GM19397 (cell line): Measurements from ENCODE around the gene ENTPD7.
"Not testable (repeated sequence)": the region's sequence is repeated elsewhere in the genome, so short reads cannot be mapped to it uniquely, and the experiment has no call there.

Experiments
- ATAC-seq: cut with Tn5 transposase; IDR thresholded peaks from one replicate; pipeline ENCODE4 v1.9.1; 2021; ENCODE audit warnings: mild to moderate bottlenecking, moderate library complexity; ENCODE audit not compliant: unreplicated experiment

ENTPD7 gene

GRCh38 chr10:99682032-99682431 is 22.7 kb downstream of the ENTPD7 start:
- ATAC-seq = no peak

DNA sequence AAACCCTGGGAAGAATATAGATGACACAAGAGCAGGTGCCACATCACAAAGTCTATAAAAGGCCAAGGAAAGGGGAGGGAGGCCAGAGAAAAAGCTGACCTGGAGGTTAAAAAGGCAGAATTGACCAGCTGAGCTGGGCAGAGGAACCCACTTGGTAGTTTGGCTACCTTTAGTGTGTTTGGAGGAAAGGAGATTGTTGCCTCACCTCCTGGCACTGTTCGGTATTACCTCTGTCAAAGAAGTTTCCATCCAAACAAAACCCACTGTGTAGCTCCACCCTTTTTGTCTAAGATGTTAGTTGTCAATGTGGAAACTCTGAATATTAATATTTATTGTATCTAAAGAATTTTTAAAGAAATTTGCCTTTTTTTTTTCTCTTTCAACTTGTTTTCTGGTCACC is 23.4 kb downstream of the ENTPD7 start:
- no peak for ATAC-seq

GRCh38 chr10:99685597-99685967 is 26.3 kb downstream of the ENTPD7 start:
- ATAC-seq = peak; percentile 85

DNA sequence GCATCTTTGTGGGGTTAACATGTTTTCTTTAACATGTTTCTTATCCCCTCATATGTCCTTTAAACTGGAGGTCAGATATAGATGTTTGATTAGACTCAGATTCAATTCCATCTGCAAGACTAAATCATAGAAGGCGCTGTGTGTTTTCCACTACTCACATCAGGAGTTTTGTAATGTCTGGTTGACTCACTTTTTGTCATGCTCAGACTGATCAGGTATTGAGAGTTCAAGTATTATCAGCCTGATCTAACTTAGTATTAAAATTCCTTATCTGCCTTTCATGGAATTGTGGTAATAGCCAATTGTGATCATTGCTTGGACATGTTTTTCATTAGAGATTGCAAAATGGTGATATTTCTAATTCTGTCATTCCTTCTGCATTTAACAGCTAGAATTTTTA is 30.2 kb downstream of the ENTPD7 start:
- no peak for ATAC-seq

DNA sequence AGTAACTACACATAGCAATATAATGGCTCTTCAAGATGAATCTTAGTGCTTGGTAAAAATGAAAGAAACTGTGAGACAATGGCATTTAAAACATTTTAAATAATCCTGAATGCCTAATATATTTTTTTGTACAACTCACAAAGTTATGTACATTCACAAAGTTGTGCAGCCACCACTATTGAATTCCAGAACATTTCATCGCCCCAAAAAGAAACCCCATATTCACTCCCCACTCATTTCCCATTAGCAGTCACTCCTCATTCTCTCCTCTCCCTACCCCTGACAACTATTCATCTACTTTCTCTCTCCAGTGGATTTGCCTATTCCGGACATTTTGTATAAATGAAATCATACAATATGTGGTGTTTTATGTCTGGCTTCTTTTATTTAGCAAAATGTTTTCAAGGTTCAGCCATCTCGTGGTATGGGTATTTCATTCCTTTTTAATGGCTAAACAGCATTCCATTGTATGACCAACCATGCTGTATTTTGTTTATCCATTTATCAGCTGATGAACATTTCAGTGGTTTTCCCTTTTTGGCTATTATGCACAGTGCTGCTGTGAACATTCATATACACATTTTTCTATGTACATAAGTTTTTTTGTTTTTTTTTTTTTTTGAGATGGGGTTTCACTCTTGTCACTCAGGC is 34.7 kb downstream of the ENTPD7 start:
- no peak for ATAC-seq

DNA sequence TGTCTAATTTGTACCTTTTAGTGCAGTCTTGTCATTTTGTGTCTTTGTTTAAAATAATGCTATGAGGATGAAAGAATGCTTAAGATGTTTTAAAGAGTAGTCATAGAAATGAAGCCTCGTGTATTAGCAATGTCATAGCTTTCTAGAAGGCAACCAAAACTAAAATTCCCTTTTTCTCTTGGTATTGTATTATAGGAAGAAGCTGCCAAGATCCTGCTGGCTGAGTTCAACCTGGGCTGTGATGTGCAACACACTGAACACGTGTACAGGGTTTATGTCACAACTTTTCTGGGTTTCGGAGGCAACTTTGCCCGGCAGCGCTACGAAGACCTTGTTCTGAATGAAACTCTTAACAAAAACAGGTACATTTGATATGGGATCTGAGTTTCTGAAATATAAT is 36.5 kb downstream of the ENTPD7 start:
- ATAC-seq = no peak

DNA sequence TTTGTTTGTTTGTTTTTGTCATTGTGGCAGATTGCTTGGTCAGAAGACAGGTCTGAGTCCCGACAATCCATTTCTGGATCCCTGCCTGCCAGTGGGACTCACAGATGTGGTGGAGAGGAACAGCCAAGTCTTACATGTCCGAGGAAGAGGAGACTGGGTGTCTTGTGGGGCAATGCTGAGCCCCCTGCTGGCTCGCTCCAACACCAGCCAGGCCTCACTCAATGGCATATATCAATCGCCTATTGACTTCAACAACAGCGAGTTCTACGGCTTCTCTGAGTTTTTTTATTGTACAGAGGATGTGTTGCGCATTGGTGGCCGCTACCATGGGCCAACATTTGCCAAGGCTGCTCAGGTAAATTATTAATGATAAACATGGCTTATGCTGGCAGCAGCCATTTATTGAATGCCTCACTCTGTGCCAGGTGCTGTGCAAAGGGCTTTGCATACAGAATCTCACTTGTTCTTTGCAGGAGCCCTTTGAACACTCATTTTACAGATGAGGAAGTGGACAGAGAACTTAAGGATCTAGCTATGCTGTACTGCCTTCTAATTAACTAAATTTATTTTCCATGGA is 39.3 kb downstream of the ENTPD7 start:
- ATAC-seq = no peak

DNA sequence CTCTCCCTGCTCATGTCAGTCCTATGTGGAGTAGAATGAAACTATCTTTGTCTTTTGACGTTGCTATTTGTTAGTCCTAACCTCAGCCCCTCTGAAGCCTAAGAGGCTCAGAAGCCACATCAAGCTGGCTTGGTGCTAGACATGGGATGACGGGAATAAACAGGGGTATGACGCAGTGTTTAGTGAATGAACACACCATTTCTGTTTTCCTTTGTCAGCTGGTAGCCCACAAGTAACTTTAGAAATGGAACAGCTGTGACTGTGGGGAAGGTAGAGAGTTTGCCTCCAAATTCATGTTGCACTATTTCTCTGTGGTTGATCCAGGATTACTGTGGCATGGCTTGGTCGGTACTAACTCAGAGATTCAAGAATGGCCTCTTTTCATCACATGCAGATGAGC is 41.3 kb downstream of the ENTPD7 start:
- ATAC-seq = no peak

DNA sequence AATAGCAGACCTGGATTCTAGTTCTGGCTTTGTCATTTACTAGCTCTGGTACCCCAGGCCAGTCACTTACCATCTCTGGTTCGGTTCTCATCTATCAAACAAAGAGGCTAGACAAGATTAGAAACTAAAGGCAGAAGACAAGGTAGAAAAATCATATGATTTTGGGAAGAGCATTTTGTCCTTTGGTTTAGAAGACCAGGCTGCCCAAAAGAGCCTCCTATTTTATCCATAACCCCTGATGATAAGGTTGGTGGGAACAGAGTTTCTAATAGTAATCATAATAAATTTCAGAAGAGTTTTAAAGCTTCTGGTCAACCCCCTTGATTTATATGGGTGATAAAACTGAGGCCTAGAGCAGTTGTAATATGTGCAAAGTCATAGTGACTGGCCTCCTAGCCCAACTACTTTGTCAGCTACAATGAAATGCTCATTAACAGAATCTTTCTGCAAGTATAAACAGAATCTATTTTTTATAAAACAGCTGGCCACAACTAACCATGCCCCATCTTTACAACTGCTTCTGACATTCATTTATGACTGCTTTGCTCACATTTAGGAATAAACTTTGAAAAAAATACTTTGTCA is 49.2 kb downstream of the ENTPD7 start:
- no peak for ATAC-seq

DNA sequence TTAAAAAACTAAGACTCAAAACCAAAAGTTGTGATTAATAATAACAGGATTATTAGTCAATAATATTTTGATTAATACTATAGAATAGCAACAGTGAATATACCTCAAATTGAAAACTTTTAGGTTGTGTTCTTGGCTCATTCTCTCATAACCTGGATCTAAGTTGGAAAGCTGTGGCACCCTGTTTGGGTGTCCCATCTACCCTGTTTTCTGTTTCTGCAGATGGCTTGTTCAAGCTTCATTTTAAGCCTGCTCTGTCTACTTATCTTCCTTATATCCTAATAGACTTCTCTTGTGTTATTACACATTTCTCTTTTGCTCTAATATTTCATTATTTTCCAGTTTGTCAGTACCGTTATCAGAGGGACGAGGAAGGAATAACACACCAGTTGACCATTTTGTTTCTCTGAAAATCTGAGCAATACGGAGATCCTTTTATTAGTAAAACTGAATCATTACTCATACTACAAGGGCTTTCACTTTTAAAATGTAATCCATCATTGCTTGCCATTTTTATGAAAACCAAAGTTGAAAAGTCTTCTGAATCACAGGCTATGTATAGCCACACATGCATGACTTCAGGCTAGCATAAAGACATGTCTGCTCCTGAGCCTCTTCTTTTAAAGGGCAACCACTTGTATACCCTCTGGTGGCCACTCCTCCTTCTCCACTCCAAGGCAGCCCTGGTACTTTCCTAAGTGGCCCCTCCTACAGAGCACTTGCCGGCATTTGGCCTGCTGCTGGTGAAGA is 50.3 kb downstream of the ENTPD7 start:
- ATAC-seq = no peak

DNA sequence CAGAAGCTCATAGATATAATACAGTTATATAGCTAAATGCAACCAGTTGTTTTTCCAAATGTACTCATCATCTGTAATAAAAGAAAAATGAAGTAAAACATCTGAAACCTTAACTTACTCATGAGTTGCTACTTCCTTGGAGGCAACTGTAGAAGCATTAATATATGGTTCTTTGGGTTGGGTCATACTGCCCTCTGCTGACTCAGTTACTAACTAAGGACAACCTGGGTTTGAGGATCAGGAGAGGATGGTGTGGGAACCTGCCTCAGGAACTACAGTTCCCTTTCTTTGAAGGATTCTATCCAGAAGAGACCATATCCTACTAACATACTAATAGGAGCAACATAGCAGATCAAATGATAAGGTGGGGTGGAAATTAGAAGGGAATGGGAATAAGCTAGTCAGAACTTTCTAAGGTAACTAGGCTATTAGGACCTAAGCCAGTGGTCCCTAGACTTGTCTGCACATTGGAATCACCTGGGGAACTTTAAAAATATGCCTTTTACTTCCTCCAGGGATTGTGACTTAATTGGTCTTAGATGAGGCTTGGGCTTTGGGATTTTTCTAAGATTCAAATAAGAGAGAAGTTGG is 51.9 kb downstream of the ENTPD7 start:
- ATAC-seq = no peak

GRCh38 chr10:99714446-99714845 is 55.1 kb downstream of the ENTPD7 start:
- ATAC-seq = no peak

DNA sequence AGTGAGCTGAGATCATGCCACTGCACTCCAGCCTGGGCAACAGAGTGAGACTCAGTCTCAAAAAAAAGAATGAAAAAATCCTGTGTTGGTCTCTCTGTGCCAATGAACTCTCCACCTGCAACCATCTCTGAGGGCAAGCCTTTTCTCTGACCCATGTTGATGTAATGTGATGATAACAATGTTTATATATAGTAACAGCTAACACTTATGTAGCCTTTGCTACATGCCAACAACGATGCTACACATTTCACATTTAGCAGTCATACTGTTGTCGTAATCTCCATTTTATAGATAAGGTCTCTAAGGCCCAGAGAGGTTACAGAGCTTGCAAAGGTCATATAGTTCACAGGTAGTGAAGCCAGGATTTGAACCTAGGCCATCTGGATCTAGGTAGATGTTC is 61.1 kb downstream of the ENTPD7 start:
- ATAC-seq = no peak

DNA sequence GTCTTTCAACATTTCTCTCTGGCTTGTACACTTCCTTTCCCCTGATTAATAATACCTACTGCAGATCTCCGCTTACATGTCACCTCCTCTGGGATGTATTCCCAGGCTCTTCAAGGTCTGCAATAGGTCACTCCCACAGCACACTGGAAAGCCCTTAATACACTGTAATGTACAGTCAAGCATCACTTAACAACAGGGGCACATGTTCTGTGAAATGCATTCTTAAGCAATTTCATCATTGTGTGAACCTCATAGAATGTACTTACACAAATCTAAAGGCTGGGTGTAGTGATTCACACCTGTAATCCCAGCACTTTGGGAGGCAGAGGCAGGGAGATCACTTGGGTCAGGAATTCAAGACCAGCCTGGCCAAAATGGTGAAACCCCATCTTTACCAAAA is 70.7 kb downstream of the ENTPD7 start:
- ATAC-seq = no peak

DNA sequence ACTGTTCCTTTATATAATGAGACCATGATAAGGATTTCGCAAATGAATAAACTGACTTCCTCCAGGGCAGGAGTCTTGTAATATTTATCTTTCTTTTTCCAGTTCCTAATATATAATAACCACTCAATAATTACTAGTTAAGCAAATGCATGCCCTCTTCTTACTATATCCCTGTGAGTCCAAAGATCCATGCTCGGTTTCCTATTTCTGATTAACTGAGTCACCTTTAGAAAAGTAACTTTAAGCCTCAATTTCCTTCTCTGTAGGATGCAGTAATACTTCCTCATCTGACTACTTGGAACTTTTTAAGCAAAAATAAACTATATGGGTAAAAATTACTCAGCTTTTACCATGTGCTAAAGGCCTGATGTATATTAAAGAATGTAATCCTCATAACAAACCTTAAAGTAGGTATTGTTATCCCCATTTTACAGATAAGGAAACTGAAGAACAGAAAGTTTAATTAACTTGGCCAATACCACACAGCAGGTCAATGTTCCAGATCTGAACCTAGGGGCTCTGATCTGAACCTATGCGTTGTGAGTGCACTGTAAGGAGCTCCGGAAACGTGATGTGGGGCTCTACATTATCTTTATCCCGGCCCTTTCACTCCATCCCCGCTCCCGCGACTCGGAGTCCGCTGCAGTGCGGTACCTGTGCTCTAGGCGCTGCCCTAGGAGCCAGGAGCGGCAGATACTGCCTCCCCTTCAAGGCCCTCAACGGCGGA is 72.2 kb downstream of the ENTPD7 start:
- peak; percentile 26 for ATAC-seq

DNA sequence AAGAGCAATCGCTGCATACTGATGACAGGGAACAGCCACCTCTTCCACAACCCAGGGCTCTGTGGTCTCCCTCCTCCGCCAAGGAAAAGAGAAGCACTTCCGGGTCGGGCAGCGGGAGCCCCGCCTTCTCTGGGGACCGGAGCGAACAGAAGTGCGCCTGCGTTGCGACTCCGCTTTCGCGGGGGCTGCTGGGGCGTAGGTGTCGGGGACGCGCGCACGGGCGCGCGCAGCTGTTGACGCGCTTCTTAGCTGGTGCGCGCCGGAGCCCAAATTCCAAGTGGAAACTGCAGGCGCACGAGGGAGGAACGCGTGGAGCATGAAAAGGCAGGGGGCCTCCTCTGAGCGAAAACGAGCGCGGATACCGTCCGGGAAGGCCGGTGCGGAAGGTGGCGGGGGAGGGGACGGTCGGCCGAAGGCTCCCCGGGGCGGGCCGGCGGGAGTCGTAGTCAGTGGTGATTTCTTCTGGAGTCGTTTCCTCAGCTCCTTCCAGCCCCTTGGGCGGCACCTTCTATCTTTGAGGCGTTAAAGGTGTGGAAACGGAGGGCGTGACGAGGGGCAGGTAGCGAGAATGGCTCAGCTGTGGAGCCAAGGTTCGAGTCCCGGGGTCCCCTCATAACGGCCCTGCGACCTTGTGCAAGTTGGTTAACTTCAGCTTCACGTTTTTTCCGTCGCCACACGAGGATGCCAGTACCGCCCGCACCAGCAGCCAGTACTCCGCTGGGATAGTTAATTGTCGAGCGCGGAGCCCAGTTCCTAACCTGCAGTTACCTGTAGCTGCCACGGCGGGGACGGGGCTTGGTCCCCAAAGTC is 72.9 kb downstream of the ENTPD7 start, which contains the start of the genes COX15 and CUTC:
TSS of gene COX15 (minus strand) at position 95 of the 810 bp plus-strand sequence. CDS start at position 17, 78 bp downstream.
TSS of gene CUTC (plus strand) at position 202 of the 810 bp plus-strand sequence. CDS start at position 317, 115 bp downstream.
- peak; percentile 85 for ATAC-seq

DNA sequence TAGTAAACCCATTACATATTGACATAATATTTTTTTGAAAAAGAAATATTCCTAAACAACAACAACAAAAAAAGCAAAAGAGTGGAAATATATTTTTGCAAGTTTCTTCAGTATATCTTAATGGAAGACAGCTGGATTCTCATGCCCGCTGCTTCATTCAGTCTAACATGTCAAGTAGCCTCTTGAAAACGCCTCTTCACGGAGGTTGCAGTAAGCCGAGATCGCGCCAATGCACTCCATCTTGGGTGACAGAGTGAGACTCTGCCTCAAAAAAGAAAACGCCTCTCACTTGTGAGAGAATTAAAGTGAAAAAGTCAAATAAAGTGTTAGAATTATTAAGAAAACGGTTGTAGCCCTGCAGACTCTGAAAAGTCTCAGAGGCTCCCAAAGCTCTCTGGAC is 74.1 kb downstream of the ENTPD7 start:
- no peak for ATAC-seq

GRCh38 chr10:99734111-99734510 is 74.8 kb downstream of the ENTPD7 start:
- not testable (repeated sequence) for ATAC-seq

DNA sequence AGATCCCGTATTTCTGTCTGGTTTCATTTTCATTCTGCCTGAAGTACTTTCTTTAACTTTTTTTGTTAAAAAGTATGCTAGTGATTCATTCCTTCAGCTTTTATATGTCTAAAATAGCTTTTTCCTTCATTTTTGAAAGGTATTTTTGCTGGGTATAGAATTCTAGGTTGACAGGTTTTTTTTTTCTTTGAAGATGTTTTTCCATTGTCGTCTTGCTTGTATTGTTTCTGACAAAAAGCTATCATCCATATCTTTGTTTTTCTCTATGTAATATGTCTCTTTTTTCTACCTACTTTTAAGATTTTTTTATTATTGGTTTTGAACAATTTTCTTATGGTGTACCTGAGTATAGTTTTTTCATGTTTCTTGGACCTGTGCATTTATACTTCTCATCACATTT is 81.0 kb downstream of the ENTPD7 start:
- ATAC-seq = no peak
